Prostate gland (tissue), 2 donors: Measurements from ENCODE around the gene EBF3. TPM values are rescaled to one million over a fixed set of nuclear protein-coding genes. Genes with fewer than 3 reads are reported as not detected.

Source experiments
- DNase-seq: peaks from one replicate; pipeline ENCODE4 v3.0.0-alpha.2; 2019; ENCODE audit warnings: low spot score
- H3K27ac ChIP-seq, 2 donors: fragments of 200-600 bp; sonication (generic); 2 replicates each; pipeline ENCODE4 v1.5.1; 2017 to 2019
- H3K27me3 ChIP-seq: fragments of 200-600 bp; sonication (generic); replicated peaks from 2 replicates; pipeline ENCODE4 v1.5.1; 2019; ENCODE audit not compliant: insufficient read depth
- H3K36me3 ChIP-seq, 2 donors: fragments of 200-600 bp; sonication (generic); 1 replicate in 1 of 2; 2 replicates in 1 of 2; pipeline versions ENCODE4 v1.5.1 to v1.8.1; 2017 to 2019
- H3K4me1 ChIP-seq: fragments of 200-600 bp; sonication (generic); replicated peaks from 2 replicates; pipeline ENCODE4 v1.5.1; 2019
- H3K4me3 ChIP-seq, 2 donors: fragments of 200-600 bp; sonication (generic); 2 replicates each; pipeline ENCODE4 v1.5.1; 2017 to 2019
- H3K9me3 ChIP-seq: fragments of 200-600 bp; sonication (generic); 2 replicates; pipeline ENCODE4 v1.5.1; 2017
- POLR2A ChIP-seq: fragments of 450-650 bp; IDR thresholded peaks from one replicate; pipeline ENCODE4 v1.6.1; 2016; ENCODE audit warnings: antibody characterized with exemption, mild to moderate bottlenecking
- POLR2AphosphoS5 ChIP-seq: sonication (generic); formaldehyde crosslinking; IDR thresholded peaks from one replicate; pipeline ENCODE4 v1.6.1; 2017; ENCODE audit warnings: antibody characterized with exemption
- WGBS: methylation state at CpG from one replicate; pipeline ENCODE4 v1.1.5; 2018; 5-methylcytosine and 5-hydroxymethylcytosine counted together
- intact Hi-C: fragments of 100-400 bp; cut with DNase I; formaldehyde crosslinking; loops from one replicate; pipeline ENCODE4 v1.14.2; 2022
- total RNA-seq, 2 donors: library from RNA; depleted of rRNA; stranded (reverse); fragments of >200 nt; gene quantifications; one replicate each; pipeline ENCODE4 v1.1.0, GENCODE V29; 2016
- TF ChIP-seq, protein P1 (sequence below), 4 experiments: fragments of 200-600 bp in 2 of 4; fragments of 450-650 bp in 2 of 4; sonication (generic) in 2 of 4; IDR thresholded peaks; 1 replicate in 3 of 4; 2 replicates in 1 of 4; pipeline ENCODE4 v1.5.1; 2016 to 2019; ENCODE audit warnings: antibody characterized with exemption in 4 of 4, mild to moderate bottlenecking in 2 of 4, moderate library complexity in 2 of 4

Gene EBF3
- total RNA-seq, 2 donors from 2014 or later = 1.5 to 7.8 TPM

- Histone ChIP-seq H3K27ac (no peak overlapping the region), H3K4me3 (no peak overlapping the region), H3K36me3 (no peaks in the 10 kb centered on the region), H3K9me3 (no peaks in the 10 kb centered on the region), H3K27me3 (no peaks in the 10 kb centered on the region), H3K4me1 (no peaks in the 10 kb centered on the region)
- intact Hi-C loops = no loop called here
- TF ChIP-seq, protein P1, sequence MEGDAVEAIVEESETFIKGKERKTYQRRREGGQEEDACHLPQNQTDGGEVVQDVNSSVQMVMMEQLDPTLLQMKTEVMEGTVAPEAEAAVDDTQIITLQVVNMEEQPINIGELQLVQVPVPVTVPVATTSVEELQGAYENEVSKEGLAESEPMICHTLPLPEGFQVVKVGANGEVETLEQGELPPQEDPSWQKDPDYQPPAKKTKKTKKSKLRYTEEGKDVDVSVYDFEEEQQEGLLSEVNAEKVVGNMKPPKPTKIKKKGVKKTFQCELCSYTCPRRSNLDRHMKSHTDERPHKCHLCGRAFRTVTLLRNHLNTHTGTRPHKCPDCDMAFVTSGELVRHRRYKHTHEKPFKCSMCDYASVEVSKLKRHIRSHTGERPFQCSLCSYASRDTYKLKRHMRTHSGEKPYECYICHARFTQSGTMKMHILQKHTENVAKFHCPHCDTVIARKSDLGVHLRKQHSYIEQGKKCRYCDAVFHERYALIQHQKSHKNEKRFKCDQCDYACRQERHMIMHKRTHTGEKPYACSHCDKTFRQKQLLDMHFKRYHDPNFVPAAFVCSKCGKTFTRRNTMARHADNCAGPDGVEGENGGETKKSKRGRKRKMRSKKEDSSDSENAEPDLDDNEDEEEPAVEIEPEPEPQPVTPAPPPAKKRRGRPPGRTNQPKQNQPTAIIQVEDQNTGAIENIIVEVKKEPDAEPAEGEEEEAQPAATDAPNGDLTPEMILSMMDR (IDR thresholded peaks at IDR 0.05) = no peak
- TF ChIP-seq POLR2A = no peak
- 93% methylated on average over 6 of the region's 6 CpGs for WGBS
- DNase-seq = no peak
These were observed 85.2 kb downstream of the EBF3 start for GRCh38 chr10:129878835-129879234.

DNA sequence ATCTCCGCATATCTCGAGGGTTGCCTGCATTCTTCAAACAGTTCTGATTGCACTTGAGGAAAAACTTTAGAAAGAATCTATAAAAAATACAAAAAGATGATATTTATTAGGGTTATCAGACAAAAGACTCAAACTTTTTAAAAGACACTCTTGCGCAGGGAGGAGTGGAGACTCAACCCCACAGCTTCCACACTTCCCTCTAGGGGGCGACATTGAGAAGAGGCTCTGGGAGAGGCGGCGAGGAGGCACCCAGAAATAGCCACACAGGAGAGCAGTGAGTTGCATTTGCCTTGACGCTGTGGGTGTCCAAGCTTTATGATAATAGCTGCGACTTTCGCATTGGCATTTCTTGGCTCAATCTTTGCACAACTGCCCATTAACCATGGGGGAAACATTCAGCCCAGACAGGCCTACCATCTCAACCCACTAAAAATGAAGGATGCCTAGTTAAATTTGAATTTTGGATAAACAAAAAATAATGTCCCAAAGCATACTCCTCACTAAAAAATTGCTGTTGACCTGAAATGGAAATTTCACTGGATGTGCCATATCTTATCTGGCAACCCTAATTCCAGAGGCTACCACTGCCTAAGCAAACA lies 86.2 kb downstream of the EBF3 start:
- no peaks in the 10 kb centered on the region for H3K27me3 ChIP-seq
- DNase-seq = no peak
- H3K4me3 ChIP-seq = no peak overlapping the region
- H3K27ac ChIP-seq = no peak overlapping the region
- intact Hi-C loops = no loop called here
- no peaks in the 10 kb centered on the region for H3K9me3 ChIP-seq
- 78% methylated on average over 9 of the region's 9 CpGs for WGBS
- TF ChIP-seq POLR2AphosphoS5 = no peak
- TF ChIP-seq, protein P1 (IDR thresholded peaks at IDR 0.05) = no peak
- no peak for TF ChIP-seq POLR2A
- no peaks in the 10 kb centered on the region for H3K36me3 ChIP-seq
- H3K4me1 ChIP-seq = no peaks in the 10 kb centered on the region

- Histone ChIP-seq H3K9me3 (no peaks in the 10 kb centered on the region), H3K27me3 (no peaks in the 10 kb centered on the region), H3K27ac (no peak overlapping the region), H3K36me3 (no peaks in the 10 kb centered on the region), H3K4me3 (no peak overlapping the region), H3K4me1 (no peaks in the 10 kb centered on the region)
- TF ChIP-seq, protein P1 (IDR thresholded peaks at IDR 0.05) = no peak
- TF ChIP-seq POLR2A (no peak), POLR2AphosphoS5 (no peak)
- WGBS = 92% methylated on average over 5 of the region's 5 CpGs
- intact Hi-C loops = no loop called here
- DNase-seq = no peak
These were observed 87.2 kb downstream of the EBF3 start for GRCh38 chr10:129876838-129877237.

- DNase-seq = no peak
- no peaks in the 10 kb centered on the region for H3K4me1 ChIP-seq
- no peaks in the 10 kb centered on the region for H3K27me3 ChIP-seq
- TF ChIP-seq POLR2AphosphoS5 (no peak), POLR2A (no peak)
- TF ChIP-seq, protein P1 (IDR thresholded peaks at IDR 0.05) = no peak
- intact Hi-C loops = no loop called here
- H3K36me3 ChIP-seq = no peaks in the 10 kb centered on the region
- H3K4me3 ChIP-seq = no peak overlapping the region
- H3K9me3 ChIP-seq = no peaks in the 10 kb centered on the region
- 77% methylated on average over 11 of the region's 11 CpGs for WGBS
- H3K27ac ChIP-seq = no peak overlapping the region
These were observed 87.9 kb downstream of the EBF3 start for GRCh38 chr10:129875993-129876726.

DNA sequence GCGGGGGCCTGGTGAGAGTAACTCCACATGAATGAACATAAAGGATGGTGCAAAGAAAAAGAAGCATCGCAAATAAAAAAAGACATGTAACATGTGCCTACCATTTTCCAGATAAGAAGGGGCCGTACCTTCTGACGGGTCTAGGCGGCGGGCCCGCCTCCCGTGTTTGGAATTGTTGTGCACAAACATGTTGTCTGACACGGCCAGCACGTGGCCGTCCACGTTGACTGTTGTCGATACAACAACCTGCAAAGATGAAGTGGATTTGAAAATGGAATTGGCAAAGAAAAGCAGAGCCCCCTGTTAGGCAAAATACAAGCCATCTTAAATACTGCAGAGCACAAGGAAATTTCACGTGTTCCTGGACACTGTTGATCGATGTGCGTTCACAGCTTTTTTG lies 90.7 kb downstream of the EBF3 start:
- Histone ChIP-seq H3K4me1 (no peaks in the 10 kb centered on the region), H3K4me3 (no peak overlapping the region), H3K9me3 (no peaks in the 10 kb centered on the region), H3K36me3 (no peaks in the 10 kb centered on the region), H3K27me3 (no peaks in the 10 kb centered on the region), H3K27ac (no peak overlapping the region)
- intact Hi-C loops = no loop called here
- DNase-seq = no peak
- TF ChIP-seq, protein P1 (IDR thresholded peaks at IDR 0.05) = no peak
- 95% methylated on average over 16 of the region's 16 CpGs for WGBS
